ENCODE data around the gene GDA.

GDA gene

DNA sequence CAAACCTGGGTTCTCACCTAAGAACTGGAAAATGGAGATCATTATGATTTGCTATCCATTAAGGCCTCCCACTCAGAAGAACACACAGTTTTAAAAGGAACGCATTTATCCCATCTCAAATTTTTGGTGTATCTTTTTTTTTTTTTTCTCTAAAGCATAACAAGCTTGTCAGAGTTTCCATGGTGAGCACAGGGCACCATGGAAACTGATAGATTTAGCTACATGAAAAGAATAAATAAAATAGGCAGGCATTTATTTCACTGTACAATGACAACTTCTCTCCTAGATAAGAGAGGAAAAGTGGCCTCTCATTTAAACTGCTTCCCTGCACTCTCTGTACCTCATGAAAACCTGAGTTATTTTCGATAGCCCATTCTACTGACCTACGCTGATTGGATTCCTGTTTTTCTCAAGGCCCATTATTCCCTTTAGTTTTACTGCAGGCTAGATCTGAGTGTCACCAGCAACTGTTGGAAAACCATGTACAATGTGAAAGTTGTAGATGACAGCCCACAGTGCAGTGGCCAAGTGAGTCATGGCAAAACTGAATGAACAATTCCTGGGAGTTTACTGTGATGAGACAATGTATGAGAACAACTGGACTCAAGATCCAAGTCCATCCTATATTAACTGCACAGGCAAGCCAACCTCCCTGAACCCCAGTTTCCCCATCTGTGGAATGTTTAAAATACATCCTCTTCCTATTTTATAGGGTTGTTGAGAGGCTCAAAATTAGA lies 4.3 kb upstream of the GDA start:
- Mint-ChIP-seq H3K27ac (no peak overlapping the region), H3K4me1 (no peaks in the 10 kb centered on the region), H3K36me3 (ENCODE audit: low read depth) (no peaks in the 10 kb centered on the region), H3K27me3 (ENCODE audit: low read depth) (peaks cover 42% of the 10 kb centered on the region), H3K9me3 (no peaks in the 10 kb centered on the region), H3K4me3 (no peak overlapping the region)
- TF ChIP-seq, protein P1, sequence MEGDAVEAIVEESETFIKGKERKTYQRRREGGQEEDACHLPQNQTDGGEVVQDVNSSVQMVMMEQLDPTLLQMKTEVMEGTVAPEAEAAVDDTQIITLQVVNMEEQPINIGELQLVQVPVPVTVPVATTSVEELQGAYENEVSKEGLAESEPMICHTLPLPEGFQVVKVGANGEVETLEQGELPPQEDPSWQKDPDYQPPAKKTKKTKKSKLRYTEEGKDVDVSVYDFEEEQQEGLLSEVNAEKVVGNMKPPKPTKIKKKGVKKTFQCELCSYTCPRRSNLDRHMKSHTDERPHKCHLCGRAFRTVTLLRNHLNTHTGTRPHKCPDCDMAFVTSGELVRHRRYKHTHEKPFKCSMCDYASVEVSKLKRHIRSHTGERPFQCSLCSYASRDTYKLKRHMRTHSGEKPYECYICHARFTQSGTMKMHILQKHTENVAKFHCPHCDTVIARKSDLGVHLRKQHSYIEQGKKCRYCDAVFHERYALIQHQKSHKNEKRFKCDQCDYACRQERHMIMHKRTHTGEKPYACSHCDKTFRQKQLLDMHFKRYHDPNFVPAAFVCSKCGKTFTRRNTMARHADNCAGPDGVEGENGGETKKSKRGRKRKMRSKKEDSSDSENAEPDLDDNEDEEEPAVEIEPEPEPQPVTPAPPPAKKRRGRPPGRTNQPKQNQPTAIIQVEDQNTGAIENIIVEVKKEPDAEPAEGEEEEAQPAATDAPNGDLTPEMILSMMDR (IDR thresholded peaks at IDR 0.05; ENCODE audit: unreplicated experiment in 3 of 3), result no peak

DNA sequence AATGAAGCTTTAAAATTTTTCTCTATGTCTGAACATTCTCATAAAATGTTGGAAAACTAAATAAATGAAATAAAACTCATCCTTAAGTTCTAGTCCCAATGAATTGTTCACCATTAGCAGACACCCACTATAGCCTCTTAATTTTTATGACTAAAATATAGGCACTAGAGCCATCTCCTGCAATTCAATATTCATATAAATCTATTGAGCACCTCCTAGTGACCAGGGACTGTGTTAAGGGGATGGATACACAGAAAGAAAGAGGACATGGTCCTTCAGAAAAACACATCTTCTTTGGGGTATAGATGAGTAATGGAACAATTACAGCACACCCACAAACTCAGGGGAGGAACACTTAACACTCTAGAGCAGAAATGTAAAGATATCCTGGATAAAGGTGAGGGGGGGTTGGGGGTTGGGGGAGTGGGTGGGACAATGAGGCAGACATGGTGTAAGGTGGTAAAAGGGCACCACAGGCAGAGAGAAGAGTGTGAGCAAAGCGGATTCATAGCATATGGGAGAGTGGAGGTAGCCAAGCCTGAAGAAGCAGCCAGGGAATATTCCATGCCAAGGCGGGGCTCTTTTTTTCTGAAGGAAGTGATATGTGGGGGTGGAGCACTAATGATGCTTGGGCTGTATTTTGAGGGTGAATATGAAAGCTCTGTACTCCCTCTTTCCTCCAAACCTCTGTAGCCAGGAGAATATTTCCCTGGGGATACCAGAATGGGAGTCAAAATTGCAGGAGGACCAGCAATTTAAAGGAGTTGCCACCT lies 3.3 kb upstream of the GDA start:
- Mint-ChIP-seq H3K9me3 (peaks cover 3% of the 10 kb centered on the region), H3K4me3 (no peak overlapping the region), H3K36me3 (ENCODE audit: low read depth) (no peaks in the 10 kb centered on the region), H3K27ac (no peak overlapping the region), H3K4me1 (no peaks in the 10 kb centered on the region), H3K27me3 (ENCODE audit: low read depth) (peaks cover 49% of the 10 kb centered on the region)
- TF ChIP-seq, protein P1 (IDR thresholded peaks at IDR 0.05; ENCODE audit: unreplicated experiment in 3 of 3), result no peak

DNA sequence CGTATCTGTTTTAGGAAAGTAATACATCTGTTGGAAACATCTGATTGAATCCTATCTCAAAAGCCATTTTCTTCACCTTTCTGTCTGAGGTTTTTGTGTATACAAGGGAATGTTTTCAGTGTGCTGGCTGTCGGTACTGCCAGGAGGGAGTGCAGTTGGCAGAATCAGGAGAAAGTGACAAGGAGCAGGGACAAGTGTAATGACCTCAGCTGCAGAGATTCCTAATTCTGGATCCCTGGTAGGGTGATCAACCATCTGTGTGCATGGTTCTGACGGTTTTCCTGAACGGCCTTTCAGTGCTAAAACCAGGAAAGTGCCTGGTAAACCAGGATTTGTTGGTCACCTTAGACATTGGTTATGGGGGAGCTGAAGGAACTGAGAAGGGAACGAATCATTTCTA lies 1.6 kb upstream of the GDA start:
- H3K36me3 Mint-ChIP-seq (ENCODE audit: low read depth), result no peaks in the 10 kb centered on the region
- no peaks in the 10 kb centered on the region for H3K4me1 Mint-ChIP-seq
- H3K9me3 Mint-ChIP-seq, result peaks cover 6% of the 10 kb centered on the region
- H3K27ac Mint-ChIP-seq, result no peak overlapping the region
- H3K27me3 Mint-ChIP-seq (ENCODE audit: low read depth), result peaks cover 59% of the 10 kb centered on the region
- peak overlapping the region in 1 of 3 experiments; percentile 44 for H3K4me3 Mint-ChIP-seq
- TF ChIP-seq, protein P1 (IDR thresholded peaks at IDR 0.05; ENCODE audit: unreplicated experiment in 3 of 3), result no peak

DNA sequence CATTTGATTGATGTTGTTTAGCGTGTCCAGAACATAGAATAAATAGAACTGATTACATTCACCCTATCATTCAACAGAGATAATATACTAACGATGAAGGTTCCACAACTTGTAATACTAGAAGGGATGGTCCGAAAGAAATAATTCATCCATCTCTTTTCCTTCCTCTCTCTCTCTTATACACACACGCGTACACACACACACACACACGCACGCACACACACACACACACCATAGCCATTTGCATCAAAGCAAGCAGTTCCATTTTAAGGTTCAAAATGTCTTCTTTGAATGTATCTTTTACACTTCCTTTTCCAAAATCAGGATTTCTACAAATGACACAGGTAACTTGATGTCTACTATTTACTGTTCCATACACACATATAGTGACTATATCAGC lies 887 bp downstream of the GDA start:
- peaks cover 59% of the 10 kb centered on the region for H3K27me3 Mint-ChIP-seq (ENCODE audit: low read depth)
- peak overlapping the region; percentile 16 to 67 (median 52) for H3K4me3 Mint-ChIP-seq
- H3K9me3 Mint-ChIP-seq, result peaks cover 6% of the 10 kb centered on the region
- TF ChIP-seq, protein P1 (IDR thresholded peaks at IDR 0.05; ENCODE audit: unreplicated experiment in 3 of 3), result no peak
- H3K36me3 Mint-ChIP-seq (ENCODE audit: low read depth), result no peaks in the 10 kb centered on the region
- H3K4me1 Mint-ChIP-seq, result no peaks in the 10 kb centered on the region
- no peak overlapping the region for H3K27ac Mint-ChIP-seq

DNA sequence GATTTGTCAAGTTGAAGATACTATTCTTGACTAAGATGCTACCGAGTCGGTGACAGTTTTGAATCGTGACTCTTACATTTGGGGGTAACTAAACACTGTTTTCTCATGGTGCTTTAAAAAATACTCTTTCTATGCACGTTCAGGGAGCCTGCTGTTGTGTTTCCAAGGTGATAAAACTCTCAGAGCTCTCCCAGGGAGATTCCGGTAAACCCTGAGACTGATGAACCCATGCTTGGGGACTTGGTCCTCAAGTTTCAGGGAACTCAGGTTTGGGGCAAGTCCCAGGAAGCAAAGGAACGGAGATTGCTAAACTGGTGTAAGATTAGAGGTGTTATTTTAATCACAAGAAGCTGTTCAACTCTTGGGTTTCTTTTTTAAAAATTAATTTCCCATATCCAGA lies 1.4 kb downstream of the GDA start:
- TF ChIP-seq, protein P1 (IDR thresholded peaks at IDR 0.05; ENCODE audit: unreplicated experiment in 3 of 3), result no peak
- Mint-ChIP-seq H3K27ac (no peak overlapping the region), H3K27me3 (ENCODE audit: low read depth) (peaks cover 59% of the 10 kb centered on the region), H3K9me3 (peaks cover 6% of the 10 kb centered on the region), H3K36me3 (ENCODE audit: low read depth) (no peaks in the 10 kb centered on the region), H3K4me3 (no peak overlapping the region), H3K4me1 (no peaks in the 10 kb centered on the region)

Data from nephron (organoid).